WTC11 (cell line): ENCODE measurements around the gene LRP3. TPM values are rescaled to one million over a fixed set of nuclear protein-coding genes. Genes with fewer than 3 reads are reported as not detected.

Experiments used
- ATAC-seq: fragments of 200-7000 bp; cut with Tn5 transposase; 2 replicates; pipeline ENCODE4 v1.10.0; 2021; ENCODE audit warnings: mild to moderate bottlenecking, moderate library complexity
- CTCF ChIA-PET: fragments of 300-600 bp; sonication (Branson Sonifier 250); formaldehyde crosslinking; loops from one replicate; lab custom pipeline; 2021; ENCODE audit warnings: antibody characterized with exemption; lab: Charles Lee
- POLR2A ChIA-PET: fragments of 350-600 bp; sonication (Branson Sonifier 250); formaldehyde crosslinking; loops from one replicate; lab custom pipeline; 2021; ENCODE audit warnings: antibody characterized with exemption; lab: Charles Lee
- DNase-seq: peaks from one replicate; pipeline ENCODE4 v3.0.0; 2021; ENCODE audit warnings: low spot score
- H3K27ac Mint-ChIP-seq: 2 replicates; pipeline ENCODE4 v1.8.0; 2021; ENCODE audit warnings: mixed read lengths
- H3K27me3 Mint-ChIP-seq: 2 replicates; pipeline ENCODE4 v1.8.0; 2021; ENCODE audit warnings: low read depth, mild to moderate bottlenecking, moderate library complexity, mixed read lengths
- H3K36me3 Mint-ChIP-seq: 2 replicates; pipeline ENCODE4 v1.8.0; 2021; ENCODE audit warnings: mixed read lengths
- H3K4me1 Mint-ChIP-seq: 2 replicates; pipeline ENCODE4 v1.8.0; 2022; ENCODE audit warnings: mixed read lengths
- H3K4me3 Mint-ChIP-seq: 2 replicates; pipeline ENCODE4 v1.8.0; 2021; ENCODE audit warnings: mild to moderate bottlenecking, moderate library complexity, mixed read lengths
- H3K9me3 Mint-ChIP-seq: 2 replicates; pipeline ENCODE4 v1.8.0; 2021; ENCODE audit warnings: mixed read lengths
- GRHL2 ChIP-seq: fragments of 250-450 bp; sonication (Bioruptor Pico); IDR thresholded peaks from 2 replicates; pipeline ENCODE4 v1.8.0; 2022; ENCODE audit warnings: mild to moderate bottlenecking, moderate library complexity; ENCODE audit not compliant: insufficient replicate concordance, severe bottlenecking
- GTF2I ChIP-seq: fragments of 250-450 bp; sonication (Bioruptor Pico); conservative IDR thresholded peaks from 2 replicates; pipeline ENCODE4 v1.4.0; 2021; ENCODE audit warnings: mild to moderate bottlenecking
- KAT7 ChIP-seq: sonication (generic); formaldehyde crosslinking; IDR thresholded peaks from 2 replicates; pipeline ENCODE4 v1.8.1; 2023; ENCODE audit warnings: missing genetic modification reagents, mild to moderate bottlenecking, borderline replicate concordance
- MXD4 ChIP-seq: fragments of 250-450 bp; sonication (Bioruptor Pico); IDR thresholded peaks from 2 replicates; pipeline ENCODE4 v1.8.0; 2021; ENCODE audit warnings: mild to moderate bottlenecking, moderate library complexity, borderline replicate concordance
- NR3C1 ChIP-seq: sonication (generic); formaldehyde crosslinking; conservative IDR thresholded peaks from 2 replicates; pipeline ENCODE4 v1.8.1; 2023; ENCODE audit warnings: low read depth, mild to moderate bottlenecking, missing genetic modification reagents
- SMAD3 ChIP-seq: sonication (generic); formaldehyde crosslinking; IDR thresholded peaks from 2 replicates; pipeline ENCODE4 v1.8.0; 2022; ENCODE audit warnings: missing genetic modification reagents, mild to moderate bottlenecking, borderline replicate concordance
- ZNF317 ChIP-seq: sonication (generic); formaldehyde crosslinking; IDR thresholded peaks from 2 replicates; pipeline ENCODE4 v1.8.1; 2023; ENCODE audit warnings: low read depth, mild to moderate bottlenecking, moderate library complexity, missing genetic modification reagents, borderline replicate concordance
- total RNA-seq: library from RNA; stranded (reverse); gene quantifications from 3 replicates; pipeline ENCODE4 v1.2.3, GENCODE V29; 2021
- TF ChIP-seq, protein P1 (sequence below): sonication (generic); formaldehyde crosslinking; conservative IDR thresholded peaks from 2 replicates; pipeline ENCODE4 v1.8.1; 2022; ENCODE audit warnings: mild to moderate bottlenecking, missing genetic modification reagents
- TF ChIP-seq, protein P2 (sequence below): sonication (generic); formaldehyde crosslinking; IDR thresholded peaks from 2 replicates; pipeline ENCODE4 v1.8.1; 2022; ENCODE audit warnings: low read depth, missing genetic modification reagents, borderline replicate concordance
- TF ChIP-seq, protein P3 (sequence below): sonication (generic); formaldehyde crosslinking; IDR thresholded peaks from 2 replicates; pipeline ENCODE4 v1.8.0; 2022; ENCODE audit warnings: mild to moderate bottlenecking, missing genetic modification reagents
- TF ChIP-seq, protein P4 (sequence below): sonication (generic); formaldehyde crosslinking; IDR thresholded peaks from 2 replicates; pipeline ENCODE4 v1.8.1; 2023; ENCODE audit warnings: mild to moderate bottlenecking, missing genetic modification reagents, borderline replicate concordance
- TF ChIP-seq, protein P5 (sequence below): sonication (generic); formaldehyde crosslinking; IDR thresholded peaks from 2 replicates; pipeline ENCODE4 v1.8.0; 2022; ENCODE audit warnings: missing genetic modification reagents
- TF ChIP-seq, protein P6 (sequence below): fragments of 250-450 bp; sonication (Bioruptor Pico); IDR thresholded peaks from 2 replicates; pipeline ENCODE4 v1.9.0; 2021; ENCODE audit warnings: mild to moderate bottlenecking, borderline replicate concordance
- TF ChIP-seq, protein P7 (sequence below): sonication (generic); formaldehyde crosslinking; IDR thresholded peaks from 2 replicates; pipeline ENCODE4 v1.8.0; 2023; ENCODE audit warnings: mild to moderate bottlenecking, missing genetic modification reagents

The LRP3 gene
- total RNA-seq, 1 experiment from 2014 or later: 47.0 TPM

DNA sequence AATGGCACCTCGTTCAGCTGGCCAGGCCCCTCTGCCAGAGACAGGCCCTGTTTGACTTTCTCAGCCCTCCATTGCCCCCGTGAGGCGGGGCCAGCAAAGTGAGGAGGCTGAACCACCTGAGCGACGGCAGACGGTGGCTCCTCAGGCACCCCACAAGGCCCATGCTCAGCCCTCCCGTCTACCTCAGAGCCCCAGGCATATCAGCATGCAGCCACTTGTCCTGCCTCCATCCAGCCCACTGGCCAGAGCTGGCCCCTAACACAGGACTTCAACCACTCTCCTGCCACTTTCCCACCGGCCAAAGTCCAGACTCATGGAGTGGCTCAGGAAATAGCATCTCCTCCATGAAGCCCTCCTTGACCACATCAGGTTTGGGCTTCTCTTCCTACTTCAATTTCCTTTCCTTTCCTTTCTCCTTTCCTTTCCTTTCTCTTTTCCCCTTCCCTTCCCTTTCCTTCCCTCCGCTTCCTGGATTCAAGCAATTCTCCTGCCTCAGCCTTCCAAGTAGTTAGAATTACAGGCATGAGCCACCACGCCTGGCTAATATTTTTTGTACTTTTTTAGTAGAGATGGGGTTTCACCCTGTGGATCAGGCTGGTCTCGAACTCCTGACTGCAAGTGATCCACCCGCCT is 22.2 kb downstream of the LRP3 start (continued):
- TF ChIP-seq, protein P1, sequence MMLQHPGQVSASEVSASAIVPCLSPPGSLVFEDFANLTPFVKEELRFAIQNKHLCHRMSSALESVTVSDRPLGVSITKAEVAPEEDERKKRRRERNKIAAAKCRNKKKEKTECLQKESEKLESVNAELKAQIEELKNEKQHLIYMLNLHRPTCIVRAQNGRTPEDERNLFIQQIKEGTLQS: no peak
- TF ChIP-seq, protein P2, sequence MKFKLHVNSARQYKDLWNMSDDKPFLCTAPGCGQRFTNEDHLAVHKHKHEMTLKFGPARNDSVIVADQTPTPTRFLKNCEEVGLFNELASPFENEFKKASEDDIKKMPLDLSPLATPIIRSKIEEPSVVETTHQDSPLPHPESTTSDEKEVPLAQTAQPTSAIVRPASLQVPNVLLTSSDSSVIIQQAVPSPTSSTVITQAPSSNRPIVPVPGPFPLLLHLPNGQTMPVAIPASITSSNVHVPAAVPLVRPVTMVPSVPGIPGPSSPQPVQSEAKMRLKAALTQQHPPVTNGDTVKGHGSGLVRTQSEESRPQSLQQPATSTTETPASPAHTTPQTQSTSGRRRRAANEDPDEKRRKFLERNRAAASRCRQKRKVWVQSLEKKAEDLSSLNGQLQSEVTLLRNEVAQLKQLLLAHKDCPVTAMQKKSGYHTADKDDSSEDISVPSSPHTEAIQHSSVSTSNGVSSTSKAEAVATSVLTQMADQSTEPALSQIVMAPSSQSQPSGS (CRISPR knock-in tag): no peak
- TF ChIP-seq NR3C1 (CRISPR knock-in tag): no peak
- TF ChIP-seq, protein P3, sequence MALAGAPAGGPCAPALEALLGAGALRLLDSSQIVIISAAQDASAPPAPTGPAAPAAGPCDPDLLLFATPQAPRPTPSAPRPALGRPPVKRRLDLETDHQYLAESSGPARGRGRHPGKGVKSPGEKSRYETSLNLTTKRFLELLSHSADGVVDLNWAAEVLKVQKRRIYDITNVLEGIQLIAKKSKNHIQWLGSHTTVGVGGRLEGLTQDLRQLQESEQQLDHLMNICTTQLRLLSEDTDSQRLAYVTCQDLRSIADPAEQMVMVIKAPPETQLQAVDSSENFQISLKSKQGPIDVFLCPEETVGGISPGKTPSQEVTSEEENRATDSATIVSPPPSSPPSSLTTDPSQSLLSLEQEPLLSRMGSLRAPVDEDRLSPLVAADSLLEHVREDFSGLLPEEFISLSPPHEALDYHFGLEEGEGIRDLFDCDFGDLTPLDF (CRISPR knock-in tag): no peak

DNA sequence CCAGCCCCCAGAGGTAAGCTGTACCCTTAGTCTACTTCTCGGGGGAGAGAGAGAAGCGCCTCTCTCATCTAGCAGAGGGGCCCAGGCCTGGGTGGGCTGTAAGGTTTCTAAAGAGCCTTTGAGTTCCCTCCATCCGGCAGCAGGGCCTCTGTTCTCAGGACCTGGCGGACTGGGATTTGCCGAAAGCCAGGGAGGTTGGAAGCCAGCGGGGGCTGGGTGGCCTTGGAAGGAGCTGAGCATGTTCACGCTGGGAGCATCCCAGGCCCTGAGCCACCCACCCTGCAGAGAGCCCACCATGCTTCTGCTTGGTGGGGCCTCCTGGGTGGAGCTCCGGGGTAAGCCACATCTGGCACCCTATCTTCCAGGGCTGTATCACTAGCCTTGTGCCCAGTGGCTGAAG is 23.8 kb downstream of the LRP3 start:
- Mint-ChIP-seq H3K36me3 (no peaks in the 10 kb centered on the region), H3K27me3 (peaks cover 5% of the 10 kb centered on the region), H3K27ac (no peak overlapping the region), H3K4me3 (no peak overlapping the region), H3K4me1 (0 out of 2 replicates have a peak, but pooled peaks cover 6% of the 10 kb centered on the region), H3K9me3 (no peaks in the 10 kb centered on the region)
- no peak for DNase-seq
- POLR2A ChIA-PET: no interaction called here
- ATAC-seq: no peak
- CTCF ChIA-PET: interaction anchor here (1.0 kb wide), 2 partner anchors 26 to 198 kb away, joined by 3 to 4 read pairs; no protein-coding TSS in a partner anchor
- TF ChIP-seq KAT7 (CRISPR knock-in tag) (no peak), MXD4 (CRISPR knock-in tag) (no peak), SMAD3 (no peak), GRHL2 (CRISPR knock-in tag) (no peak), ZNF317 (CRISPR knock-in tag) (no peak), GTF2I (CRISPR knock-in tag) (no peak)
- TF ChIP-seq, protein P4, sequence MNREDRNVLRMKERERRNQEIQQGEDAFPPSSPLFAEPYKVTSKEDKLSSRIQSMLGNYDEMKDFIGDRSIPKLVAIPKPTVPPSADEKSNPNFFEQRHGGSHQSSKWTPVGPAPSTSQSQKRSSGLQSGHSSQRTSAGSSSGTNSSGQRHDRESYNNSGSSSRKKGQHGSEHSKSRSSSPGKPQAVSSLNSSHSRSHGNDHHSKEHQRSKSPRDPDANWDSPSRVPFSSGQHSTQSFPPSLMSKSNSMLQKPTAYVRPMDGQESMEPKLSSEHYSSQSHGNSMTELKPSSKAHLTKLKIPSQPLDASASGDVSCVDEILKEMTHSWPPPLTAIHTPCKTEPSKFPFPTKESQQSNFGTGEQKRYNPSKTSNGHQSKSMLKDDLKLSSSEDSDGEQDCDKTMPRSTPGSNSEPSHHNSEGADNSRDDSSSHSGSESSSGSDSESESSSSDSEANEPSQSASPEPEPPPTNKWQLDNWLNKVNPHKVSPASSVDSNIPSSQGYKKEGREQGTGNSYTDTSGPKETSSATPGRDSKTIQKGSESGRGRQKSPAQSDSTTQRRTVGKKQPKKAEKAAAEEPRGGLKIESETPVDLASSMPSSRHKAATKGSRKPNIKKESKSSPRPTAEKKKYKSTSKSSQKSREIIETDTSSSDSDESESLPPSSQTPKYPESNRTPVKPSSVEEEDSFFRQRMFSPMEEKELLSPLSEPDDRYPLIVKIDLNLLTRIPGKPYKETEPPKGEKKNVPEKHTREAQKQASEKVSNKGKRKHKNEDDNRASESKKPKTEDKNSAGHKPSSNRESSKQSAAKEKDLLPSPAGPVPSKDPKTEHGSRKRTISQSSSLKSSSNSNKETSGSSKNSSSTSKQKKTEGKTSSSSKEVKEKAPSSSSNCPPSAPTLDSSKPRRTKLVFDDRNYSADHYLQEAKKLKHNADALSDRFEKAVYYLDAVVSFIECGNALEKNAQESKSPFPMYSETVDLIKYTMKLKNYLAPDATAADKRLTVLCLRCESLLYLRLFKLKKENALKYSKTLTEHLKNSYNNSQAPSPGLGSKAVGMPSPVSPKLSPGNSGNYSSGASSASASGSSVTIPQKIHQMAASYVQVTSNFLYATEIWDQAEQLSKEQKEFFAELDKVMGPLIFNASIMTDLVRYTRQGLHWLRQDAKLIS: no peak
- TF ChIP-seq, protein P2 (CRISPR knock-in tag): no peak
- TF ChIP-seq, protein P5, sequence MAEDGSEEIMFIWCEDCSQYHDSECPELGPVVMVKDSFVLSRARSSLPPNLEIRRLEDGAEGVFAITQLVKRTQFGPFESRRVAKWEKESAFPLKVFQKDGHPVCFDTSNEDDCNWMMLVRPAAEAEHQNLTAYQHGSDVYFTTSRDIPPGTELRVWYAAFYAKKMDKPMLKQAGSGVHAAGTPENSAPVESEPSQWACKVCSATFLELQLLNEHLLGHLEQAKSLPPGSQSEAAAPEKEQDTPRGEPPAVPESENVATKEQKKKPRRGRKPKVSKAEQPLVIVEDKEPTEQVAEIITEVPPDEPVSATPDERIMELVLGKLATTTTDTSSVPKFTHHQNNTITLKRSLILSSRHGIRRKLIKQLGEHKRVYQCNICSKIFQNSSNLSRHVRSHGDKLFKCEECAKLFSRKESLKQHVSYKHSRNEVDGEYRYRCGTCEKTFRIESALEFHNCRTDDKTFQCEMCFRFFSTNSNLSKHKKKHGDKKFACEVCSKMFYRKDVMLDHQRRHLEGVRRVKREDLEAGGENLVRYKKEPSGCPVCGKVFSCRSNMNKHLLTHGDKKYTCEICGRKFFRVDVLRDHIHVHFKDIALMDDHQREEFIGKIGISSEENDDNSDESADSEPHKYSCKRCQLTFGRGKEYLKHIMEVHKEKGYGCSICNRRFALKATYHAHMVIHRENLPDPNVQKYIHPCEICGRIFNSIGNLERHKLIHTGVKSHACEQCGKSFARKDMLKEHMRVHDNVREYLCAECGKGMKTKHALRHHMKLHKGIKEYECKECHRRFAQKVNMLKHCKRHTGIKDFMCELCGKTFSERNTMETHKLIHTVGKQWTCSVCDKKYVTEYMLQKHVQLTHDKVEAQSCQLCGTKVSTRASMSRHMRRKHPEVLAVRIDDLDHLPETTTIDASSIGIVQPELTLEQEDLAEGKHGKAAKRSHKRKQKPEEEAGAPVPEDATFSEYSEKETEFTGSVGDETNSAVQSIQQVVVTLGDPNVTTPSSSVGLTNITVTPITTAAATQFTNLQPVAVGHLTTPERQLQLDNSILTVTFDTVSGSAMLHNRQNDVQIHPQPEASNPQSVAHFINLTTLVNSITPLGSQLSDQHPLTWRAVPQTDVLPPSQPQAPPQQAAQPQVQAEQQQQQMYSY: no peak
- TF ChIP-seq, protein P6, sequence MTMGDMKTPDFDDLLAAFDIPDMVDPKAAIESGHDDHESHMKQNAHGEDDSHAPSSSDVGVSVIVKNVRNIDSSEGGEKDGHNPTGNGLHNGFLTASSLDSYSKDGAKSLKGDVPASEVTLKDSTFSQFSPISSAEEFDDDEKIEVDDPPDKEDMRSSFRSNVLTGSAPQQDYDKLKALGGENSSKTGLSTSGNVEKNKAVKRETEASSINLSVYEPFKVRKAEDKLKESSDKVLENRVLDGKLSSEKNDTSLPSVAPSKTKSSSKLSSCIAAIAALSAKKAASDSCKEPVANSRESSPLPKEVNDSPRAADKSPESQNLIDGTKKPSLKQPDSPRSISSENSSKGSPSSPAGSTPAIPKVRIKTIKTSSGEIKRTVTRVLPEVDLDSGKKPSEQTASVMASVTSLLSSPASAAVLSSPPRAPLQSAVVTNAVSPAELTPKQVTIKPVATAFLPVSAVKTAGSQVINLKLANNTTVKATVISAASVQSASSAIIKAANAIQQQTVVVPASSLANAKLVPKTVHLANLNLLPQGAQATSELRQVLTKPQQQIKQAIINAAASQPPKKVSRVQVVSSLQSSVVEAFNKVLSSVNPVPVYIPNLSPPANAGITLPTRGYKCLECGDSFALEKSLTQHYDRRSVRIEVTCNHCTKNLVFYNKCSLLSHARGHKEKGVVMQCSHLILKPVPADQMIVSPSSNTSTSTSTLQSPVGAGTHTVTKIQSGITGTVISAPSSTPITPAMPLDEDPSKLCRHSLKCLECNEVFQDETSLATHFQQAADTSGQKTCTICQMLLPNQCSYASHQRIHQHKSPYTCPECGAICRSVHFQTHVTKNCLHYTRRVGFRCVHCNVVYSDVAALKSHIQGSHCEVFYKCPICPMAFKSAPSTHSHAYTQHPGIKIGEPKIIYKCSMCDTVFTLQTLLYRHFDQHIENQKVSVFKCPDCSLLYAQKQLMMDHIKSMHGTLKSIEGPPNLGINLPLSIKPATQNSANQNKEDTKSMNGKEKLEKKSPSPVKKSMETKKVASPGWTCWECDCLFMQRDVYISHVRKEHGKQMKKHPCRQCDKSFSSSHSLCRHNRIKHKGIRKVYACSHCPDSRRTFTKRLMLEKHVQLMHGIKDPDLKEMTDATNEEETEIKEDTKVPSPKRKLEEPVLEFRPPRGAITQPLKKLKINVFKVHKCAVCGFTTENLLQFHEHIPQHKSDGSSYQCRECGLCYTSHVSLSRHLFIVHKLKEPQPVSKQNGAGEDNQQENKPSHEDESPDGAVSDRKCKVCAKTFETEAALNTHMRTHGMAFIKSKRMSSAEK (CRISPR knock-in tag): no peak
- TF ChIP-seq, protein P7, sequence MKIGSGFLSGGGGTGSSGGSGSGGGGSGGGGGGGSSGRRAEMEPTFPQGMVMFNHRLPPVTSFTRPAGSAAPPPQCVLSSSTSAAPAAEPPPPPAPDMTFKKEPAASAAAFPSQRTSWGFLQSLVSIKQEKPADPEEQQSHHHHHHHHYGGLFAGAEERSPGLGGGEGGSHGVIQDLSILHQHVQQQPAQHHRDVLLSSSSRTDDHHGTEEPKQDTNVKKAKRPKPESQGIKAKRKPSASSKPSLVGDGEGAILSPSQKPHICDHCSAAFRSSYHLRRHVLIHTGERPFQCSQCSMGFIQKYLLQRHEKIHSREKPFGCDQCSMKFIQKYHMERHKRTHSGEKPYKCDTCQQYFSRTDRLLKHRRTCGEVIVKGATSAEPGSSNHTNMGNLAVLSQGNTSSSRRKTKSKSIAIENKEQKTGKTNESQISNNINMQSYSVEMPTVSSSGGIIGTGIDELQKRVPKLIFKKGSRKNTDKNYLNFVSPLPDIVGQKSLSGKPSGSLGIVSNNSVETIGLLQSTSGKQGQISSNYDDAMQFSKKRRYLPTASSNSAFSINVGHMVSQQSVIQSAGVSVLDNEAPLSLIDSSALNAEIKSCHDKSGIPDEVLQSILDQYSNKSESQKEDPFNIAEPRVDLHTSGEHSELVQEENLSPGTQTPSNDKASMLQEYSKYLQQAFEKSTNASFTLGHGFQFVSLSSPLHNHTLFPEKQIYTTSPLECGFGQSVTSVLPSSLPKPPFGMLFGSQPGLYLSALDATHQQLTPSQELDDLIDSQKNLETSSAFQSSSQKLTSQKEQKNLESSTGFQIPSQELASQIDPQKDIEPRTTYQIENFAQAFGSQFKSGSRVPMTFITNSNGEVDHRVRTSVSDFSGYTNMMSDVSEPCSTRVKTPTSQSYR (CRISPR knock-in tag): no peak
